ENCODE results near the gene SELENOM. TPM values are rescaled to one million over a fixed set of nuclear protein-coding genes. Genes with fewer than 3 reads are reported as not detected.
"Not testable (repeated sequence)": the region's sequence is repeated elsewhere in the genome, so short reads cannot be mapped to it uniquely, and the experiment has no call there.

SELENOM gene
- total RNA-seq, 1 donor from 2014 or later: 252 TPM

DNA sequence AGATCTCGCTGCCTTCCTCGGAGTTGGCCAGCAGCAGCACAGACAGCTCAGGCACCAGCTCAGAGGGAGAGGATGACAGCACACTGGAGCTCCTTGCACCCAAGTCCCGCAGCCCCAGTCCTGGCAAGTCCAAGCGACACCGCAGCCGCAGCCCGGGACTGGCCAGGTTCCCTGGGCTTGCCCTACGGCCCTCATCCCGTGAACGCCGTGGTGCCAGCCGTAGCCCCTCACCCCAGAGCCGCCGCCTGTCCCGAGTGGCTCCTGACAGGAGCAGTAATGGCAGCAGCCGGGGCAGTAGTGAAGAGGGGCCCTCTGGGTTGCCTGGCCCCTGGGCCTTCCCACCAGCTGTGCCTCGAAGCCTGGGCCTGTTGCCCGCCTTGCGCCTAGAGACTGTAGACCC is 26.5 kb upstream of the SELENOM start:
- no peak for DNase-seq (ENCODE audit: low spot score)

DNA sequence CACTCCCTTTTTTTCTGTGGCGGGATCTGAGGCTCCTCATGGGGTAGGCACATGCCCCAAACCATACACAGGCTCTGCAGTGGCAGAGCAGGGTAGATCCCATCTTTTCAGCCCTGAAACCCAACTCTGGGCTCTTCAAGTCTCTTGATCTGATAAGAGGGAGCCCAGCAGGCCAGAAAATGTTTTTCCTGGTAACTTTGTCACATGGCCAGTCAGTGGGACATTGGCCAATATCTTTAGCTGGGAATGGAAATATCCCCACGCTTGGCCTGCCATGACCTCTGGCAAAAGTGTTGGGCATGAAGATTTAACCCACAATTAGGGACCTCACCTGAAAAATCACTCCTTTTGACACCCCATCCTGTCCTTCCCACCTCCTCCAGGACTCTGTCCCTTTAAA is 23.5 kb upstream of the SELENOM start:
- DNase-seq (ENCODE audit: low spot score): no peak

DNA sequence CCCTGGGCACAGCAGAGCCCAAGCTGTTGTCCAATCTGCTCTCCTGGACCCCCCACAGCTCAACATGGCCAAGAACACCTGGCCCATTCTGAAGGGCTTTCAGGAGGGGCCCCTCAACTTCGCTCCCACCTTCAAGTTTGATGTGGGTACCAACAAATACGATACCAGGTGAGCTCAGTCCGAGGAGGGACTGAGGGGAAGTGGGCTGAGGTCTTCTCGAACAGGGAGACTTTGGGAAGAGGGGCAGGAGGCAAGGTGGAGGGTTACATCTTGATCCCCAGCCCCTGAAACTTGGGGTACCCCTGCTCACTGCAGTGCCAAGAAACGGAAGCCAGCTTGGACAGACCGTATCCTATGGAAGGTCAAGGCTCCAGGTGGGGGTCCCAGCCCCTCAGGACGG is 20.8 kb upstream of the SELENOM start:
- no peak for DNase-seq (ENCODE audit: low spot score)

DNA sequence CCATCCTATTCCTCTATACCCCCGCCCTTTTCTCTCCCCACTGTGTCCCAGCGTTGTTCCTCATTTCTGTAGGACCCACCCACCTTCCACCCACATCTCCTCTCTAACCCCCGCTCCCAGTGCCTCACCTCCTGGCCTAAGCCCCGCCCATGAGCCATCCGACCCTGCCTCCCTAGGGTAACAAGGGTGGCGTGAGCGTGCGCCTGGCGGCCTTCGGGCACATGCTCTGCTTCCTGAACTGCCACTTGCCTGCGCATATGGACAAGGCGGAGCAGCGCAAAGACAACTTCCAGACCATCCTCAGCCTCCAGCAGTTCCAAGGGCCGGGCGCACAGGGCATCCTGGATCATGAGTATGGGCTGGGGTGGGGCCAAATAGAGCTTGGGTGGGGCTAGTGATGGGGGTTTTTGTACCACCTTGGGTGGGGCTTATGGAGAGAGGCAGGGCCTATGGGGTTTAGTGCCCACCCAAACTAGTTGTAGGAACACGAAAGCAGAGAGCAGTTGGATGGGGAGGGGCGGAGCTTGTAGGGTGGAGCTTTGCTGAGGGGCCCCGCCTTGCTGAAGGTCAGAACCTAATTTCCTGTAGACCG is 19.9 kb upstream of the SELENOM start:
- DNase-seq (ENCODE audit: low spot score): no peak

DNA sequence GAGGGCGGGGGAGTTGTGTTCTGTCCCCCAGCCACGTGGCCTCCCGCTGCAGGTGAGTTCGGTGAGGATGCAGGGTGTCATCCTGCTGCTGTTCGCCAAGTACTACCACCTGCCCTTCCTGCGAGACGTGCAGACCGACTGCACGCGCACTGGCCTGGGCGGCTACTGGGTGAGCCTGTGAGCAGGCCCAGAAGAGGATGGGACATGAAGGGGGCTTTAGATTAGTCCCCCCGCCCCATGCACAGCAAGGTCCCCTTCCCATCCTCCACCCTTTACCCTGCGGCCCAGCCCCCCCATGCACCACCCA is 19.5 kb upstream of the SELENOM start:
- DNase-seq (ENCODE audit: low spot score): no peak

DNA sequence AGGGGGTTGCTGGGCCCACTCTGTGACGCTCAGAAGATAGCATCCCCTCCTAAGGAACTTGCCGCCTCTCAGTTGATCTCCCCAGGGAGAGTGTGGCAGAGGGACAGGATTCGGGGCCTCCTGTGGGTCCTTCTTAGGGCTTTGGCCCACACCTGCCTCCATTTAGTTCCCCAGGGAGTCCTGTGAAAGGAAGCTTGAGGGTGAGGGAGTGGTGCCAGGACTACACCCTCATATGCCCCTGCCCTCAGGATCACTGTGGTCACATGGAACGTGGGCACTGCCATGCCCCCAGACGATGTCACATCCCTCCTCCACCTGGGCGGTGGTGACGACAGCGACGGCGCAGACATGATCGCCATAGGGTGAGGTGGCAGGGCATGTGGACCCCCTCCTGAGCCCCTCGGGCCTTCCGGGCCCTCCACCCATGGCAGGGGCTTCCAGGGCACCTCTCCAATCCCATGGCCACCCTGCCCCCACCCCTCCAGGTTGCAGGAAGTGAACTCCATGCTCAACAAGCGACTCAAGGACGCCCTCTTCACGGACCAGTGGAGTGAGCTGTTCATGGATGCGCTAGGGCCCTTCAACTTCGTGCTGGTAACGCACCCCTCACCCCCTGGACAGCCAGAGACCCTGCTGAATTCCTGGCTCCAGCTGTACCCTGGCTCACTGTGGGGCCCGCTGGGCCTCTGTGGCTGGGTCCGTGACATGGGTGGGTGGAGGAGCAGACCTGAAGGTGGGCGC is 18.9 kb upstream of the SELENOM start:
- DNase-seq (ENCODE audit: low spot score): no peak

DNA sequence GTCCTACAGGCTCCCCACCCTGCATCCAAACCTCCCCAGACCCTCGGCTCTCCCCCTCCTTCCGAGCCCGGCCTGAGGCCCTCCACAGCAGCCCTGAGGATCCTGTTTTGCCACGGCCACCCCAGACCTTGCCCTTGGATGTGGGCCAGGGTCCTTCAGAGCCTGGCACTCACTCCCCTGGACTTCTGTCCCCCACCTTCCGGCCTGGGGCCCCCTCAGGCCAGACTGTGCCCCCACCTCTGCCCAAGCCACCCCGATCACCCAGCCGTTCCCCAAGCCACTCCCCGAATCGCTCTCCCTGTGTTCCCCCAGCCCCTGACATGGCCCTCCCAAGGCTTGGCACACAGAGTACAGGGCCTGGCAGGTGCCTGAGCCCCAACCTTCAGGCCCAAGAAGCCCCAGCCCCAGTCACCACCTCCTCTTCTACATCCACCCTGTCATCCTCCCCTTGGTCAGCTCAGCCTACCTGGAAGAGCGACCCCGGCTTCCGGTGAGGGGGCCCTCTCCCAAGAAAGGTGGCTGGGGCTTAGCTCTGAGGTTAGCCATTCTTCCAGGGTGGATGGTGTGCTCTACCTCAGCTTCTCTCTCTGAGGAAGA is 18.3 kb upstream of the SELENOM start:
- DNase-seq (ENCODE audit: low spot score): no peak

DNA sequence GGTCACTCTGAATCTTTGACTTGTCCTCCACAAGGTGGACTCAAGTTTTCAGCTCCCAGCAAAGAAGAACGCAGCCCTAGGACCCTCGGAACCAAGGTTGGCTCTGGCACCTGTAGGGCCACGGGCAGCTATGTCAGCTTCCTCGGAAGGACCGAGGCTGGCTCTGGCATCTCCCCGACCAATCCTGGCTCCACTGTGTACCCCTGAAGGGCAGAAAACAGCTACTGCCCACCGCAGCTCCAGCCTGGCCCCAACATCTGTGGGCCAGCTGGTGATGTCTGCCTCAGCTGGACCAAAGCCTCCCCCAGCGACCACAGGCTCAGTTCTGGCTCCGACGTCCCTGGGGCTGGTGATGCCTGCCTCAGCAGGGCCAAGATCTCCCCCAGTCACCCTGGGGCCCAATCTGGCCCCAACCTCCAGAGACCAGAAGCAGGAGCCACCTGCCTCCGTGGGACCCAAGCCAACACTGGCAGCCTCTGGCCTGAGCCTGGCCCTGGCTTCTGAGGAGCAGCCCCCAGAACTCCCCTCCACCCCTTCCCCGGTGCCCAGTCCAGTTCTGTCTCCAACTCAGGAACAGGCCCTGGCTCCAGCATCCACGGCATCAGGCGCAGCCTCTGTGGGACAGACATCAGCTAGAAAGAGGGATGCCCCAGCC is 17.6 kb upstream of the SELENOM start:
- no peak for DNase-seq (ENCODE audit: low spot score)

DNA sequence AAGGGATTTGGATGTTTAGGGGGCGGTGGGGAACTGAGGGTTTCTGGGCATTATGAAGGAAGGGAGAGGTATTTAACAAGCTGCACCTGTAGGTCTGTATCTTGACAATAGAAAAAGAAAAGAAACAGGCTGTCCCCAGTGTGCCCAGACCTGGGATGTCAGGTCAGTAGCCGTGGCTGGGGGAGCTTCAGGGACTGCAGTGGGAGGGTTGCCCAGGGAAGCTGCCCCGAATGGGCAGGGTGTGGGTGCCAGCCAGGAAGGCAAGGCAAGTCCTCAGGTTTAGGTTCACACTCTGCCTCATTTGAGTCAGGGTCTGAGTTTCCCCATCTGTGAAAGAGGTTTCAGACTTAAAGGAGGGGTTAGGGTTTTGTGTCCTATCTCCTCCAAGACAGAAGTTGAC is 16.9 kb upstream of the SELENOM start:
- DNase-seq (ENCODE audit: low spot score): no peak

DNA sequence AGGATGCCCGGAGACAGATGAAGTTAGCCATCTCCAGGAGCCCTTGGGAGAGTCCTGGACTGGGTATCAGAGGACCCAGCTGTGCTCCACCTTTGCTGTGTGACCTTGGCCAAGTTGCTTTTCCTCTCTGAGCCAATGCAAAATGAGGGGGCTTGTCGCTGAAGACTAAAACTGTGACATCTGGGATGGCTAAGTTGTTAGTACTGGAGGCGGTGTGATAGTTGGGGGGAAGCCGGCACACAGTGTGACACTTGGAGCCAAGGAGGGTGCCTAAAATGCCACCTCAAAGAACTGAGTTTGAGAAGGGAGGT is 15.9 kb upstream of the SELENOM start:
- DNase-seq (ENCODE audit: low spot score): no peak

DNA sequence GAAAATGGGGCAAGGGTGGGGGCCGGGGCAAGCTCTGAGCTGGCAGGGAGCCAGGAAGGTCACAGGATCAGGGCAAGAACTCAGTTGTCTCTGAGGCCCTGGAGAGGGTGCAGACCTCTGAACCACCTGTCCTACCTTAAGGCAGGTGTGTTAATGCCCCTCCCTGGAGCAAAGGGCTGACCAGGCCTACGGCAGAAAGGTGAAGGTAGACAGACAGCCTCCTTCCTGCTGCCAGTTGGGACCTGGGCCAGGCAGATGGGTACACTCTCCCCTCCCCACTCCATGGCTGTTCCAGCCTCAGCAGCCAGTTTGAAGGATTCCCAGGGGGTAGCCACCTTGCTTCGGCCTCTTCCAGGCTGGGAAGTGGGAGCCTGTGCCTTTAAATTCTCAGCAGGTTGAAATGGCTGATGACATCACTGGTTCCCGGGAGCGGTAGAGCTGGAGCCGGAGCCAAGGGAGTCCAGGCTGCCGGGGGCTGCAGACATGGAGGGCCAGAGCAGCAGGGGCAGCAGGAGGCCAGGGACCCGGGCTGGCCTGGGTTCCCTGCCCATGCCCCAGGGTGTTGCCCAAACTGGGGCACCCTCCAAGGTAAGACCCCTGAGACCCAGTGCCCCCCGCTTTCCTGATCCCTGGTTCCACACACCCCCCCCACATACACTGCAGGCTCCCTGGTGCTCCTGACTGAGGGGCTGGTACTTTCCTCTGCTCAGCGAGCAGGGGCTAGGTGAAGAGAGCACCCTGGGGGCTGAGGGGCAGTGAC is 15.3 kb upstream of the SELENOM start, which contains the start of gene INPP5J:
Gene INPP5J (plus strand): TSS at position 435 of the 760 bp plus-strand sequence. CDS start 49 bp downstream, at position 484.
- peak; percentile 42 for DNase-seq (ENCODE audit: low spot score)

DNA sequence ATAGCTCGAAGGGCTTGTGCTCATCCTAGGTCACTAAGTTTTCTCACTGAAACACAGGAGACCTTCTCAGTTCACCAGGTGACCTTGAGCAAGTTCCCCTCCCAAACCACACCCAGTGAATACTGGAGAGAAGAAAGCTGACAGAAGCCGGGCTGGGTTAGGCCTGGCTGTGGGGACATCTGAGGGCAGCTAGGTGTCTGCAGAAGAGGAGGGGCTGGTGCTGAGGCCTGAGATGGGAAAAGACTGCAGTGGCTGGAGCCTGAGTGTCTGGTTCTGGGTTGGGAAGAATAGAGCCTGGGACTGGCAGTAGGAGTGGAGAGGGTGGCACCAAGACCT is 14.8 kb upstream of the SELENOM start:
- DNase-seq (ENCODE audit: low spot score): no peak

DNA sequence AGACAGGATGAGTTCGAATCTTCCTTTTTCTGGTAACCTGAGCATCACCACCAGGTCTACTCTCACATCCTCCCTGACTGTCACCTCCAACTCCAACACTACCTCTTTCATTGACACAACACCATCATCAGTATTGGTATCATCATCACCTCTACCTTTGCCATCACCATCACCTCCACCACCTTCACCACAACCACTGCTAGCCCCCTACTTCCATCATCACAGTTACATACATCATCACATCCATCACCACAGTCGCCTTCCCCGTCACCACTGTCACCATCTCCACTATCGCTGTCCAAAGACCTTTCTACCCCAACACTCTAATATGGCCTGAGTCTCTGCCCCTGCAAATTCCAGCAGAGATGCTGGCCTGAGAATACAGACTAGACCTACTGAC is 14.0 kb upstream of the SELENOM start:
- no peak for DNase-seq (ENCODE audit: low spot score)

DNA sequence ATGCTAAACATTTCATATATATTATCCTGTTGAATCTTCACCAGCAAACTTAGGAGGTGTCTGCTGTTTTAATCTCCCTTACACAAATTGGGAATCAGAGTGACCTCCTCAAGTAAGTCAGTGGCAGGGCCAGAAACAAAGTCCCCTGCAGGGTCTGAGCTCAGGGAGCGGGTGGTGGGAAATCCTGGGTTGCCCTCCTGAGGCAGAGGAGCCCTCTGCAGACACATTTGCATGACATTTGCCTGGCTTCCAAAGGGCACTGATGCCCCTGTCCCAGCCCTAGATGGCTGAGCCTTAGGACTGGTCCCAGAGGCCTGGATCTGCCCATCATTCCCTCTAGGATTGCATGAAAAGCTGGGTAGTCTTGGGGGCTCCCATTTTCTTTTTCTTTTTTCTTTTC is 13.3 kb upstream of the SELENOM start:
- DNase-seq (ENCODE audit: low spot score): no peak

DNA sequence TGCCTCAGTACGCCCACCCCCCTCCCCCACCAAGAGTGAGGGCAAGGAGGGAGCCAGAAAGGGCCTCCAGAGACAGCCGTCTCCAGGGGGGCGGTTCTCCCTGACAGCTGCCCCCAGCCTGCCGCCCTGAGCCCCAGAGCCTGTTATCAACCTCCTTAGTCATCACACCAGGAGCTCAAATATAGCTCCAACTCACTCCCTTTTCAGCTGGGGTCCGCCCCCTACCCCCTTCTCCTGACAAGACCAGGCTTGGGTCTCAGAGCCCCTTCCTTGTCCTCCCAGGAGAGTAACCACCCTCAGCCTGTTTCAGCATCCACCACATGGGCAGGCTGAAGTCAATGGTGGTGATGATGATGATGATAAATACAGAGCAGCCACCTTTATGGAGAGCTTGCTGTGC is 12.9 kb upstream of the SELENOM start:
- DNase-seq (ENCODE audit: low spot score): no peak

DNA sequence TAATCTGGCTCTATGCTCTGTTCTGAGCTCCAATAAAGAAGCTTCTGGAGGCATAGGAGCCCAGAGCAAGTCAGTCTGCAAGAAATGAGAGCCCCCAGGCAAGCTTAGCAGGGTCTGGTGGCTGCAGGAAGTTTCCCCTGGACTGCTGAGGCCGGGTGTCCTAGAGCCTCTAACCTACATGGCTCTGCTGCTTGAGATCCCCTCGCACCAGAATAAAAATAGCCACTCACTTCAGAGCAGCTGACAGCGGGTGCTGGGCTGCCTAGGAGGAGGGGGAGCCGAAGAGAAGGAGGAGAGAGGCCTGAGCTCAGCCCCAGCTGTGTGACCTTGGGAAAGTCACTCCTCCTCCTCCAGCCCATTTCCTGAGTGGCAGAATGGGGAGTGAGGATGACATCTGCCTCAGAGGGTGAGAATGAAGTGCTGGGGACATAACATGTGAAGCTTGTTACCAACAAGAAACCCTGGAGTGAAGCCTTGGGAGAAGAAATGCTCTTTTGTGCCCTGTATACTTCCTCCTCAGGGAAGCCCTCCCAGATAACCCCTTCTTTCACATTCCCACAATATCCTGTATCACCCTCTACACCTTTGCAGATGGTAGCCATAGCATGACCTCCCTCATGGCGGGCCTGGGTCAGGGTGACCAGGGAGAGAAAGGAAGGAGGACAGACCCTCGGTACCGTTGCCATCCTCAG is 11.8 kb upstream of the SELENOM start:
- no peak for DNase-seq (ENCODE audit: low spot score)

DNA sequence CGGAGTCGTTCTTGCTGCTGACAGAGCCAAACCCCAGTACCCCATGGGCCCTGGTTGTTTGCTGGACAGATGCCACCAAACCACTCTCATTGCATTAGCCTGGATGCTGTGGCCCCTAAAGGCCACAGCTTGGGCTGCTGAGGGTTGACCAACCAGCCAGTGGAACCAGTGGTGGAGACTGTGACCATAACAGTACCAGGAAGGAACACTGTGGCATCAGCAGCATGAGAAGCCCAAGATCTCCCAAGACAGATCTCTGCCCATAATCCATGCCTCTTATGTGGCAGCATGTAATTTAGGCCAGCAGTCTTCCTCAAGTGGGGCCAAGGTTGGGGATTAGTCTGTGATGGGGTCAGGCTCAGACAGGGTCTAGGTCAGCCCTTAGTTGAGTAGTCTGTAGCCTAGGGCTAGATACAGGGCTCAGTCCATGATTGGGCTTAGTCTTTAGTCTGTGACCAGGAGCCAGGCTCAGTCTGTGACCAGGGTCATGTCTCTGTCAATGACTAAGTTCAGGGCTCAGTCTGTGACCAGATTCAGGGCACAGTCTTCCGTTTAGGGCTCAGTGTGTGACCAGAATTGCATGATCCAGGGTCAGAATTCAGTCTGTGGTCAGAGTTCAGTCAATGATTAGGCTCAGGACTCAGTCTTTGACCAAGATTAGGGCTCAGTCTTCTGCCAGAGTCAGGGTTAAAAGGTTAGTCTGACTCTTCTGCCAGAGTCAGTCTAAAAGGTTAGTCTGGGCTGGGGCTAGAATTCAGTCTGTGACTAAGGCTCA is 10.9 kb upstream of the SELENOM start:
- DNase-seq (ENCODE audit: low spot score): no peak

DNA sequence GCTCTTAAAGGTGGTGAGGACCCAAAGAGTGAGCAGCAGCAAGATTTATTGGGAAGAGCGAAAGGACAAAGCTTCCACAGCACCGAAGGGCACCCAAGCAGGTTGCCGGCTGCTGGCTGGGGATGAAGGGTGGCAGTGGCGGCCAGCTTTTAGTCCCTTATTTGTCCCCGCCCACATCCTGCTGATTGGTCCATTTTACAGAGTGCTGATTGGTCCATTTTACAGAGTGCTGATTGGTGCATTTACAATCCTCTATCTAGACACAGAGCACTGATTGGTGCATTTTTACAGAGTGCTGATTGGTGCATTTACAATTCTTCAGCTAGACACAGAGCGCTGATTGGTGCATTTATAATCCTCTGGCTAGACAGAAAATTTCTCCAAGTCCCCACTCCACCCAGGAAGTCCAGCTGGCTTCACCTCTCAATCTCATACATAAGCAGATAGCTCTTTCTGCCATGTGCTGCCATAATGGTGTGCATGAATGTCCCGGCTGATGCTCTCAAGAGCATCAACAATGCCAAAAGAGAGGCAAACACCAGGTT is 5.3 kb upstream of the SELENOM start:
- DNase-seq (ENCODE audit: low spot score): not testable (repeated sequence)

DNA sequence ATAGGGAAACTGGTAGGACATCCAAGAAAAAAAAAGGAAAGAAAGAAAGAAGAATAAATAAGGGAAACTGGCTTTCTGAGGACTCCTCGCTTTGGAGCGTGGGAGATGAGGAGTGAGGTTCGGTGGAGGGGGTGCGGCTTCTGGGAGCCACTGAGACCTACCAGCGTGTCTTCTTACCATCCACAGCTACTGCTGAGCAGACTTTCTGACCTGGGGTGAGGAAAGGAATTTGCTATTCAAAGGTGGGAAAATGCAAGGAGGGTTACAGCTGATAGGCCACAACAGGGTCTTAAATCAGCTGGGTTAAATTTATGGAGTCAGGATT is 488 bp upstream of the SELENOM start:
- no peak for DNase-seq (ENCODE audit: low spot score)

DNA sequence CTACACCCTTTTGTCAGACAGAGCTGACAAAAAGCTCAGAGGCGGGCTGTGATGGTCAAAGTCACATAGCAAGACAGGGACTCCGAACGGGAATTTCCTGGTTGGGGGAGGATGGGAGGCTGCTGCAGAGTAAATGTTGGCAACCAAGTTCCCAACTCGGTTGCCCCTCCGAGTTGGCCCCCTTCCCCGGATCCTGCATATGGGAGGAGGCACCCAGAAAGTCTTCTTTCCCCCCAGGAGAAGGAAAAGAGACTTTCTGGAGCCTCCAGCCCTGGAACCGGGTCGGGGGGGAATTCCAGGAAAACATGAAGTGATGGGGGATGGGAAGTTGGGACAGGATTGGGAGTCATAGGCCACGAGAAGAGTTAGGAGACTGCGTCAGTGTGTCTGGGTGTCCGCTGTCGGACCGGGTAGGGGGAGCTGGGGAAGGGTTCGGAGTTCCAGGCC is 614 bp downstream of the SELENOM start:
- DNase-seq (ENCODE audit: low spot score): no peak

DNA sequence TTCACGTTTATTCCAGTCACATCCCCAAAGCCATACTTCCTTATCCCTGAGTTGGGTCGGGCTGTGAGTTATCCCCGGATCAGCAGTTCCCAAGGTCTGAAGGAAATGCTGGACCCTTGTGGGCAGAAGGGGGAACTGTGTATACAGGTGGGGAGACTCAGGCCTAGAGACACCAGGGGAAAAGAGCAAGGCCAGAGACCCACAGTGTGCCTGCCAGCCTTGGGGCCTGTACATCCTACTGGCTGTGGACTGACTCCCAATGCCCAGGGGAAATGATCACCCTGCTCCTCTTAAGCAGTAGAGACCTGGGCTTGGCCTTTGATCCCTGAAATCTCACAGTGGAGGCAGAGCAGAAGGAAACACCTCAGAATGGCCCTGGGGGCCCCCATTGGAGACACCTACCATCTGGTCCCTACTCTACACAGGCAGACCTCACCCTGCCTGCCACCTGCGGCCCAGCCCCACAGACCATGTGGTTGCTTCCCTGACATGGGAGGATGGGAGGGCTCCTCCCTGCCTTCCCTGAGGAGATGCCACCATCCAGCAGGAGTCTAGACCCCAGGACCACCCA is 1.3 kb downstream of the SELENOM start:
- DNase-seq (ENCODE audit: low spot score): no peak

Data from mucosa of gallbladder (tissue), 1 donor.